ENCODE data around the gene NARS2.

Gene NARS2

DNA sequence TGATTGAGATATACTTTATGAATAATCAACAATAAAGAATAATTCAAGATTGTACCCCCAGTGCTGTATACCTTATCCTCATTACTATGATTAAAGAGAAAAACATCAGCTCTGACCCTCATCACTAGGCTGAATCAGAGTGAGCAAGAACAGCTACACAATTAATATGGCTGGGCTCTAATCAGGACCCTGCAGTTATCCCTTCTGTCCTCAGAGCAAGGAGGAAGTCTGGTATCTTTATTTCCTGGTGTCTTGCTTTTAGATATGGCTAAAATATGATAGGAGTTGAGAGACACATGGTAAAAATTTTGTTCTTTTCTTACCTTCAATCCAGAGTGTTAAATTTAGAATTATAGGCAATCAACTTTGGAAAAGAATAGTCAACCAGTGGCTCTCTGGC, 128.5 kb downstream of the NARS2 start:
- no peak for DNase-seq

GRCh38 chr11:78444726-78445125, 129.9 kb downstream of the NARS2 start:
- DNase-seq: no peak

DNA sequence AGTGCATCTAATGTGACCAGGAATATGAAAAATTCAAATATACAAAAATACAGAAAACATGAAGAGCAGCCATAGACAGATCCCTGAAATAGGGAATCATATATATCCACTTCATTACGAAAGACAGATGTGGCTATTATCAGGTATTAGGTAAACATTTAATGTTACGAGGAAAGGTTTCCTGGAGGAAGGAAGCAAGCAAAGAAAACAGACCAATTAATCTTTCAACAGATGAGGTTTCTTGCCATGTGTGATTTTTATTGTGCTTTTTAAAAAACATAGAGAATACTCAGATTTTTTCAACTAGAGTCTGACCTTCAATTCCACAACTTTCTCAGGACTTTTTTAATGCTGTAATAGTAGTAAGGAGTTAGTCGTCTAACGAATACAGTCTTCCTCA, 132.7 kb downstream of the NARS2 start:
- DNase-seq: no peak

- no peak for DNase-seq
Measured at GRCh38 chr11:78438298-78438975, 136.2 kb downstream of the NARS2 start.

GRCh38 chr11:78432956-78433355, 141.7 kb downstream of the NARS2 start:
- DNase-seq: no peak

GRCh38 chr11:78432058-78432515, 142.6 kb downstream of the NARS2 start:
- no peak for DNase-seq

DNA sequence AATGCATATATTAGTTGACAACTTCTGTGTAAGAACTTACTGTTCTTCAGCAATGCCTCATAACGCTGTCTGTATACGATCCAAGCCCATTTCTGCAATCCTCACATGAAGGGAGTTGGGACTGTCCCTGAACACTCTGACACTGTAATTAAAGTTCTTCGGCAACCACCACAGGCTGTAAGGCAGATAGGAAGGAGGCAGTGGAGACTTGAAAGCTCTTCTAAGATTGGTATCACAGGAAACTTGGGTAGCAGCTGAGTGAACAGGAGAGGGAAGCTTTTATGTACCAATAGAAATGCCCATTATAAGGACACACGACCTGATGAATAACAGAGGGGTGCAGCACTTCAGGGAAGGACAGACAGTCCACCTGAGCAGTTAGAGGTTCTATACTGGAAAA, 145.0 kb downstream of the NARS2 start:
- no peak for DNase-seq

DNA sequence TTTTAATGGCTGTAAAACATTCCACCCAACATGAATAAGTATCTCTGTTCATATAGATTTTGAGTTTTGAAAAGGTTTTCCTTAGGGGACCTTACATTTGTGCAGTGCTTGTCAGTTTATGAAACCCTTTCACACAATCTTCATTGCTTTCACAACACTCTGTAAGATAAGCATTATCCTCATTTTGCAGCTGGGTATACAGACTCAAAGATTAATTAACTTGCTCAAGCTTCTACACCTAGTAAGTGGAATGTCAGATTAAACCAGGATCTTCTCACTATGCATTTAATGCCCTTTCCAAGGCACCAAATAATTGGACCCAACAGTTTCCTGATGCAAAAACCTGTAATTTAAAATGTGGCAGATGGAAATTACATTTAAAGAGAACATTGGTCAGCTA, 145.5 kb downstream of the NARS2 start:
- no peak for DNase-seq

- no peak for DNase-seq
Measured at GRCh38 chr11:78428773-78429172, 145.9 kb downstream of the NARS2 start.

GRCh38 chr11:78428266-78428636, 146.4 kb downstream of the NARS2 start:
- DNase-seq: no peak

DNA sequence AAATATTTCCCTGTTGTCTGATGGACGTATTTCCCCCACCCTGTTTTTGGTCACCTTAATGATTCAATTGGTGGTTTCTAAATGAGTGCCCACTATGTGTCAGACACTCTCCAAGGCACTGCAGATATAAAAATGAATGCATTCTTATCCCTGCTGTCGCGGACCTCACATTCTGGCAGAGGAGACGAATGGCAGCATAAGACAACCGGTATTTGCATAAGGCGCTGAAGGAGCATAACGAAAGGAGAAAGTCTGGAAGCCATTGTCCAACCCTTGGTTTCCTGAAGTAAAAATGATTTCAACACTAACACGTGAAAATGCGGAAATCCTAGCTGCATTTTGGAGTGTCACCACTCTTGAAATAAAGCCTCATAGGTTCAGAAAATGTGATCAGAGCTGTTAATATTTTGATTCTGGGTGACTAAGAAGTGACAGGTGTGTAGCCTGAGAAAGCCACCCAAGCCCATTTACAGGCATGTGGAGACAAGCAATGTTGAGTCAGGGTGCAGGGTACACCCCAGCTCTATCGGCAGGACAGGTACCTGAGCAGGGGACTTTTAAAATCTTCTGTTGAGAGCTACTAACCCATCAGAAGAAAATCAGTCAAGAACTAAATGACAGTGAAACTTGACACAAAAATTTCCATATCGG, 146.9 kb downstream of the NARS2 start:
- DNase-seq: no peak

GRCh38 chr11:78426845-78427244, 147.8 kb downstream of the NARS2 start:
- no peak for DNase-seq

- DNase-seq: no peak
Measured at GRCh38 chr11:78425399-78426070, 149.1 kb downstream of the NARS2 start.

- DNase-seq: no peak
Measured at GRCh38 chr11:78424334-78425270, 150.1 kb downstream of the NARS2 start.

DNA sequence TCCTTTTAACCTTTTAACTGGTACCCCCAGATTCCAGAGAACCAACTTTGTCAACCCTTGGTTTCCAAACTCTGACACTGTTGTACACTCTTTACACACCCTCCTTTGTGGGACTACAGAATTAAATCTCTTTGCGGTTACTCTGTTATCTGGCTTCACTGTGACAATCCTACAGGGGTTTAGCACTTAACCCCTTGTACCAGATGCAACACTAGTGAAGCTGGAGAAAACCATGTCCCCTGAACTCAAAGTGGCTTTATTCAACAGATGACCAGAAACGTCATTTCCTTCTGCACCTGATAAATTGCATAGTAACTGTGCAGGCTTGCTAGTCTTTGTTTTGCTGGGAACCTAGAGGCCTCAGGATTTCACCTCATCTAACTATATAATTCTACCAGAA, 151.4 kb downstream of the NARS2 start:
- DNase-seq: no peak

DNA sequence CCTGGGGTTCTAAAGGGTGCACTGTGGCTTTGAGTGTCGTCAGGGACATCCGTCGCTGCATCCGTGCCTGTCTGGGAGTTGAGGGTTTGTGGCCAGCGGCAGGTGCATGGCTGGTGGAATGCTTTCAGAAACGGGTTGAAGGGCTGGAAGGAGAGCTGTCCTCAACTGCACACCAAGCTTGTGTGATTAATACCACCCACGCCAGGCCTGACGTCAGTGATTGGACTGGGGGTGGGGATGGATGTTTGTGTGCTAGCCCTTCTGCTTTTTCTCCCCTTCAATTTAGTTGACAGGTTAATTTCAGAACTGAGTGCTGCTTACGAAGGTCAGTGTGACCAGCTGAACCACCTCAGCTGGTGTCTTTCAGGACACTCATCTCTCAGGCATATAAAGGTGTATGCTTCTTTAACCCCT, 153.9 kb downstream of the NARS2 start:
- peak in 7 of 58 donors; percentile 12 to 29 (median 26) for DNase-seq

DNA sequence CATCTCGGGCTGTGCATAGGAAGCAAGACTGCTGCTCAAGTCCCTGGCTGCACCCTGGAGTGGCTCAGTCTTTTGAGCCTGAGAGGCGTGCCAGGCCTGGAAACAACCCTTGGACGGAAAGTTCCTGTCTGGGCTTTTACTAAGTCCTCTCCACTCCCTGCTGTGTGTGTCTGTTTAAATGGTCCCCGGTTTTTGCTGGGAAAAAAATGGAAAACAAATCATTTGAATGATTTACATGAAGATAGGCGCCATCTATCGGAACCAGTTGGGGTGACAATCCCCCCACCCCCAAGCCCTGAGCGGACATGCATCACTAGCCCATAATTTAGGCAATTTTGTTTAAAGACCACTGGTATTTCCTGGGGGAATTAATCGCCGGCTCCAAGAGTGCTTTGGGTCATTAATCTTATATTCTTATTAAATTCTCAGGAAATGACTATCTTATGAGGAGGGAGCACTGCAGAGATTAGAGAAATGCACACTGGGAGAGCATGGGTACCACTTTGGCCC, 154.4 kb downstream of the NARS2 start:
- peak in 56 of 58 donors; percentile 8 to 87 (median 58) for DNase-seq

GRCh38 chr11:78419327-78419726, 155.3 kb downstream of the NARS2 start:
- peak in 14 of 58 donors; percentile 8 to 45 (median 13) for DNase-seq

DNA sequence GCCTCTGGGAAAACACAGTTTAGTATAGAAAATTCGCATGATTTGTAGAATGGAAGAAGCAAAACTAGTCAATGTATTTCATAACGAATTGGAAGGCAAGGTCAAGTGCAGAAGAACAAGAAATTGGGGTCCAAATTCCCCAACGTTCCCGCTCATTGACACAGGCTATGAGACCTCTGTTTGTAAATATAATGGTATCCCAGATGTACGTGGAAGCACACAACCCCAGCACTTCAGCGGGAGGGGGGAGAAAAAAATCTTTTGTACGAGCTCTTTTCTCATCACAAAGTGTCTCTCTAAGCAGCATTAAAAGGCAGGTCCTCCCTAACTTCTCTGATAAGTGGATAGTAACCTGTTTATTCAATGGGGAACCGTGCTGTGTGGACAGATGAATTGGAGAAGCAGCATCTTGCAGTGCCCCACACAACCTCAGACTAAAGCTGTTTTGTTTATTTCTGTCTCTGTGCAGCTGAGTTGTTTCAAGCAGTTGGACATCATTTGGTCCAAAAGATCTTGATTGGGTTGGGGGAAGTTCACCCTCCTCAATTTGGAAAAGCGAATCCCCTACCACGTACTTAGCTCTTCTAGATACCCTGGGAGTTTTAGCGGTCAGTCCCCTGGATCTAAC, 156.0 kb downstream of the NARS2 start:
- DNase-seq: peak in 4 of 58 donors; percentile 15 to 52 (median 50)

DNA sequence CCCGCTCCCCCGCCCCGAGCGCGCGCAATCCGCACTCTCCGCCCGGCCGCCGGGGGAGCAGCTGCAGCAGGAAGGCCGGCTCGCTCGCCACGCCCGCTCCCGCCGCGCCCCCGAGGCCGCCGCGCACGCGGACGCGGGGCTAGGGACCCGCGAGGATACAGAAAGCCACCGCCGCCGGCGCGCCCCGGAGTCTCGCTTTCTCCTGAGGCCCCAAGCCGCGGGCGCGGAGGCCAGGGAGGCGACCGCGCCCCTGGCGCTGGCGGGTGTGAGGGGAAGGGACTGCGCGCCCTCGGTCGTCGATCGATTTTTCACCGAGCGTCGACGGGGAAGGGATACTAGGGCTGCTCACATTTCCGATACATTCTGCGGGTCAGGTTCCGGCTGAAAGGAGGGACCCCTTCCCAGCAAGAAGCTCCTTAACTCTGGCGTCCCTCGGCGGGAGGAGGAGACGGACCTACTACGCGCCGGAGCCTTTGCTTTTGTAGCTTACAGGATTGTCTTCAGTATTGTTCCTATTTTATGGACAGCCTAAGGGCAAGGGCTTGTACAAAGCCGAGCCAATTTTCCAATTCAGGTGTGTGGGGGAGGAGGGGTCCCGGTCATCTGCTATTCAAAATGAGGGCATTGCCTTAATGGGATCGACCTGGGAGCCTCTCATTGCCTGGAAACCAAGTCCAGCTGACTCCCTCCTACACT, 156.6 kb downstream of the NARS2 start:
- DNase-seq: peak in 56 of 58 donors; percentile 18 to 88 (median 76)
